HEK293T (cell line): ENCODE data around the gene HIRA.
"Not testable (repeated sequence)": the region's sequence is repeated elsewhere in the genome, so short reads cannot be mapped to it uniquely, and the experiment has no call there.

Experiments
- CTCF ChIA-PET: fragments of 350-600 bp; formaldehyde crosslinking; extraction: SDS; loops from one replicate; lab custom pipeline; 2021; ENCODE audit warnings: antibody characterized with exemption, inconsistent platforms; lab: Yijun Ruan, JAX
- POLR2A ChIA-PET: fragments of 350-600 bp; formaldehyde crosslinking; extraction: SDS; loops from one replicate; lab custom pipeline; 2020; ENCODE audit warnings: antibody characterized with exemption, inconsistent platforms; lab: Yijun Ruan, JAX
- DNase-seq: peaks from one replicate; pipeline ENCODE4 v3.0.0; 2012; ENCODE audit warnings: mixed read lengths; ENCODE audit errors: extremely low spot score
- ARNT ChIP-seq: fragments of 450-650 bp; IDR thresholded peaks from 2 replicates; pipeline ENCODE4 v1.6.1; 2017; ENCODE audit warnings: mild to moderate bottlenecking
- BHLHE40 ChIP-seq: fragments of 450-650 bp; IDR thresholded peaks from 2 replicates; pipeline ENCODE4 v1.6.1; 2016; ENCODE audit warnings: mild to moderate bottlenecking, moderate library complexity, borderline replicate concordance
- CTBP1 ChIP-seq: fragments of 450-650 bp; IDR thresholded peaks from 2 replicates; pipeline ENCODE4 v1.6.1; 2016; ENCODE audit warnings: borderline replicate concordance
- ELF4 ChIP-seq: fragments of 450-650 bp; IDR thresholded peaks from 2 replicates; pipeline ENCODE4 v1.6.1; 2017; ENCODE audit warnings: antibody characterized with exemption
- FOXA1 ChIP-seq: fragments of 450-650 bp; IDR thresholded peaks from 2 replicates; pipeline ENCODE4 v1.6.1; 2016; ENCODE audit warnings: mild to moderate bottlenecking
- FOXK2 ChIP-seq: fragments of 450-650 bp; IDR thresholded peaks from 2 replicates; pipeline ENCODE4 v1.6.1; 2016; ENCODE audit warnings: mild to moderate bottlenecking
- FOXM1 ChIP-seq: fragments of 450-650 bp; IDR thresholded peaks from 2 replicates; pipeline ENCODE4 v1.6.1; 2017; ENCODE audit warnings: mild to moderate bottlenecking, borderline replicate concordance
- HDGF ChIP-seq: fragments of 450-650 bp; IDR thresholded peaks from 2 replicates; pipeline ENCODE4 v1.6.1; 2017; ENCODE audit warnings: antibody characterized with exemption, borderline replicate concordance
- L3MBTL2 ChIP-seq: fragments of 450-650 bp; conservative IDR thresholded peaks from 2 replicates; pipeline ENCODE4 v1.6.1; 2016; ENCODE audit warnings: mild to moderate bottlenecking
- LEF1 ChIP-seq: fragments of 450-650 bp; IDR thresholded peaks from 2 replicates; pipeline ENCODE4 v1.6.1; 2017; ENCODE audit warnings: mild to moderate bottlenecking, borderline replicate concordance
- NFRKB ChIP-seq: fragments of 450-650 bp; IDR thresholded peaks from 2 replicates; pipeline ENCODE4 v1.6.1; 2016; ENCODE audit warnings: mild to moderate bottlenecking, moderate library complexity
- PKNOX1 ChIP-seq: fragments of 450-650 bp; IDR thresholded peaks from 2 replicates; pipeline ENCODE4 v1.6.1; 2016
- SP1 ChIP-seq: fragments of 450-650 bp; IDR thresholded peaks from 2 replicates; pipeline ENCODE4 v1.6.1; 2017
- SUZ12 ChIP-seq: fragments of 450-650 bp; IDR thresholded peaks from 2 replicates; pipeline ENCODE4 v1.6.1; 2016; ENCODE audit warnings: mild to moderate bottlenecking
- TARDBP ChIP-seq: fragments of 450-650 bp; IDR thresholded peaks from 2 replicates; pipeline ENCODE4 v1.6.1; 2016
- ZNF384 ChIP-seq: fragments of 450-650 bp; IDR thresholded peaks from 2 replicates; pipeline ENCODE4 v1.6.1; 2016

The HIRA gene

GRCh38 chr22:19450363-19451175 lies 19.0 kb upstream of the HIRA start:
- no peak for DNase-seq
- TF ChIP-seq ZNF384 (no peak), TARDBP (no peak), CTBP1 (no peak), SUZ12 (no peak)
- POLR2A ChIA-PET, result interaction anchor here (2.1 to 2.2 kb wide), 2 partner anchors 19 to 29 kb away, joined by 6 to 7 read pairs; partner anchors contain the start of genes CDC45 and HIRA
- CTCF ChIA-PET, result no interaction called here

- ChIA-PET CTCF (no interaction called here), POLR2A (interaction anchor here (2.1 kb wide), 1 partner anchor 18 kb away, joined by 6 read pairs; the partner anchor contains the start of gene HIRA)
- TF ChIP-seq ARNT (no peak), CTBP1 (no peak), L3MBTL2 (no peak)
- no peak for DNase-seq
Observed at GRCh38 chr22:19449422-19449767, 17.9 kb upstream of the HIRA start.

GRCh38 chr22:19448739-19449421 lies 17.3 kb upstream of the HIRA start:
- no peak for TF ChIP-seq FOXA1
- no peak for TF ChIP-seq SUZ12
- TF ChIP-seq NFRKB, result no peak
- no peak for TF ChIP-seq L3MBTL2
- no peak for TF ChIP-seq BHLHE40
- no peak for TF ChIP-seq FOXM1
- TF ChIP-seq PKNOX1, result no peak
- no peak for TF ChIP-seq LEF1
- no peak for TF ChIP-seq SP1
- no peak for TF ChIP-seq ARNT
- no peak for TF ChIP-seq HDGF
- TF ChIP-seq ZNF384, result no peak
- no peak for TF ChIP-seq ELF4
- no peak for TF ChIP-seq TARDBP
- DNase-seq, result peak; percentile 27
- ChIA-PET POLR2A (interaction anchor here (0.7 to 2.8 kb wide), 4 partner anchors 15 to 32 kb away, joined by 3 to 11 read pairs (median 6); partner anchors contain the start of genes CDC45 and HIRA), CTCF (no interaction called here)

- POLR2A ChIA-PET, result interaction anchor here (1.2 to 2.8 kb wide), 6 partner anchors 14 to 39 kb away, joined by 4 to 12 read pairs (median 6); partner anchors contain the start of gene CDC45
- TF ChIP-seq FOXA1, result no peak
- DNase-seq, result peak; percentile 83
- CTCF ChIA-PET, result no interaction called here
Observed at GRCh38 chr22:19448076-19448607, 16.6 kb upstream of the HIRA start.

GRCh38 chr22:19447330-19448075 lies 16.0 kb upstream of the HIRA start, which contains the start of gene C22orf39:
TSS of gene C22orf39 (minus strand) at chr22:19447711. CDS start at chr22:19447688, 23 bp downstream.
- peak; percentile 97 for DNase-seq
- no peak for TF ChIP-seq ZNF384
- TF ChIP-seq NFRKB, result no peak
- no peak for TF ChIP-seq HDGF
- TF ChIP-seq LEF1, result peak; percentile 63; the same call in 1 of the 2 replicates
- peak; percentile 92 for TF ChIP-seq L3MBTL2
- TF ChIP-seq FOXM1, result no peak
- TF ChIP-seq SUZ12, result no peak
- no peak for TF ChIP-seq ARNT
- peak; percentile 99 for TF ChIP-seq PKNOX1
- TF ChIP-seq FOXK2, result no peak
- no peak for TF ChIP-seq SP1
- no peak for TF ChIP-seq CTBP1
- TF ChIP-seq BHLHE40, result no peak
- TF ChIP-seq TARDBP, result no peak
- no peak for TF ChIP-seq FOXA1
- TF ChIP-seq ELF4, result no peak
- POLR2A ChIA-PET, result interaction anchor here (0.9 to 2.8 kb wide), 9 partner anchors 14 to 265 kb away, joined by 3 to 12 read pairs (median 4); partner anchors contain the start of genes CDC45 and HIRA
- CTCF ChIA-PET, result no interaction called here

- ChIA-PET POLR2A (interaction anchor here (0.9 to 5.5 kb wide), 9 partner anchors 13 to 264 kb away, joined by 3 to 20 read pairs (median 5); partner anchors contain the start of genes CDC45, HIRA and MRPL40), CTCF (no interaction called here)
- TF ChIP-seq CTBP1 (no peak), PKNOX1 (no peak), BHLHE40 (no peak), LEF1 (no peak), FOXK2 (no peak), TARDBP (no peak), HDGF (no peak)
- no peak for DNase-seq
Observed at GRCh38 chr22:19446603-19447329, 15.2 kb upstream of the HIRA start.

- POLR2A ChIA-PET, result interaction anchor here (1.0 to 5.5 kb wide), 5 partner anchors 10 to 154 kb away, joined by 3 to 20 read pairs (median 4); partner anchors contain the start of genes CLTCL1, HIRA and MRPL40
- CTCF ChIA-PET, DNase-seq: not testable (repeated sequence)
Observed at GRCh38 chr22:19445279-19445982, 13.9 kb upstream of the HIRA start.
